Right lobe of liver (tissue), 4 donors: ENCODE results near the gene UBE2E1.

Experiments used
- CTCF ChIP-seq, 4 donors: fragments of 200-600 bp in 3 of 4; fragments of 450-650 bp in 1 of 4; IDR thresholded peaks; one replicate each; pipeline versions ENCODE4 v1.5.1 to v1.8.0; 2016 to 2022; ENCODE audit warnings: antibody characterized with exemption in 4 of 4, mild to moderate bottlenecking in 2 of 4
- POLR2A ChIP-seq: fragments of 450-650 bp; IDR thresholded peaks from one replicate; pipeline ENCODE4 v1.6.1; 2017; ENCODE audit warnings: antibody characterized with exemption, mild to moderate bottlenecking
- donor health status: DM: no; HTN: no; CAD: no.
- donor health status: DM: no; HTN: no; CAD: no.
- donor health status: DM: no; HTN: yes; CAD: no.

GRCh38 chr3:23873941-23874340 lies 68.2 kb downstream of the UBE2E1 start:
- TF ChIP-seq CTCF (IDR thresholded peaks at IDR 0.05): no peak
- TF ChIP-seq POLR2A: no peak
